Vagina (tissue), 2 donors: ENCODE data around the gene ZNF530. TPM values are rescaled to one million over a fixed set of nuclear protein-coding genes. Genes with fewer than 3 reads are reported as not detected.

ENCODE experiments used
- DNase-seq, 2 donors: peaks; one replicate each; pipeline ENCODE4 v3.0.0-alpha.2; 2017; ENCODE audit errors: extremely low spot score in 2 of 2
- H3K27ac ChIP-seq: fragments of 200-600 bp; sonication (generic); one replicate; pipeline ENCODE4 v1.5.1; 2019
- H3K27me3 ChIP-seq: fragments of 200-600 bp; sonication (generic); one replicate; pipeline ENCODE4 v1.5.1; 2019
- H3K36me3 ChIP-seq, 2 donors: fragments of 200-600 bp; sonication (generic); one replicate each; pipeline ENCODE4 v1.5.1; 2017 to 2019
- H3K4me1 ChIP-seq: fragments of 200-600 bp; sonication (generic); one replicate; pipeline ENCODE4 v1.5.1; 2019
- H3K4me3 ChIP-seq, 2 donors: fragments of 200-600 bp; sonication (generic); 1 replicate in 1 of 2; 2 replicates in 1 of 2; pipeline ENCODE4 v1.5.1; 2016 to 2019
- H3K9me3 ChIP-seq: fragments of 200-600 bp; sonication (generic); one replicate; pipeline ENCODE4 v1.5.1; 2019
- CTCF ChIP-seq, 3 experiments: fragments of 450-650 bp in 2 of 3; fragments of 200-600 bp in 1 of 3; sonication (generic) in 1 of 3; IDR thresholded peaks; one replicate each; pipeline ENCODE4 v1.5.1; 2017 to 2019; ENCODE audit warnings: antibody characterized with exemption in 3 of 3, mild to moderate bottlenecking in 2 of 3, moderate library complexity in 2 of 3
- POLR2A ChIP-seq, 2 donors: fragments of 450-650 bp; IDR thresholded peaks; one replicate each; pipeline ENCODE4 v1.6.1; 2017; ENCODE audit warnings: antibody characterized with exemption in 2 of 2, mild to moderate bottlenecking in 2 of 2, moderate library complexity in 2 of 2
- POLR2AphosphoS5 ChIP-seq, 2 donors: sonication (generic); formaldehyde crosslinking; IDR thresholded peaks; one replicate each; pipeline ENCODE4 v1.9.0; 2017; ENCODE audit warnings: antibody characterized with exemption in 2 of 2, mild to moderate bottlenecking in 2 of 2, low read depth in 1 of 2; ENCODE audit not compliant: insufficient read depth in 1 of 2
- intact Hi-C: fragments of 100-400 bp; cut with DNase I; formaldehyde crosslinking; loops from one replicate; pipeline ENCODE4 v1.15.1; 2023
- total RNA-seq: library from RNA; depleted of rRNA; stranded (reverse); fragments of >200 nt; gene quantifications from one replicate; pipeline ENCODE4 v1.2.3, GENCODE V29; 2016

The ZNF530 gene
- total RNA-seq, 1 donor from 2014 or later = 0.74 TPM

GRCh38 chr19:57578487-57579205 lies 21.0 kb upstream of the ZNF530 start, which contains the start of gene ZNF416:
Gene ZNF416 (minus strand): TSS chr19:57578911. CDS start chr19:57578704, 207 bp downstream.
- no peaks in the 10 kb centered on the region for H3K27me3 ChIP-seq
- intact Hi-C loops = no loop called here

DNA sequence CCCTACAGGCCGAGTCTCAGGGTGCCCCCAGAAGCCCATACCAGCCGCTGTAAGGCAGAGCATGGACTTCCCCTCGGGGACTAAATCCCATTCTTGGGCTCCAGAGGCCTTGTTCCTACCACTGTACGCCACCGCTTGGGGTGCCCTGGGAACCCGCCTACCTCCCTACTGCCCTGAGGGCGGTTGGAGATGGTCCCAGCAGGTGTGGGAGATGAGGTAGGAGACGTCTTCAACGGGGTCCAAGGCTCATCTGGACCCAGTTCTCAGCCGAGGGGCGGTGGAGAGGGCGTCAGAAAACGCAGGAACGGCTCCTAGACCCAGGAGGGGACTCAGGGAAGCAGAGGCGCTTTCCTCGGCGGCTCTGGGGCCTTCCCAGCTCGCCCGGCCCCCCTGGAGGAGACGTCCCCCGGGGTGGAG lies 16.6 kb upstream of the ZNF530 start:
- H3K4me1 ChIP-seq = peaks cover 11% of the 10 kb centered on the region
- no peak overlapping the region for H3K27ac ChIP-seq
- TF ChIP-seq POLR2A (IDR thresholded peaks at IDR 0.05) (no peak), POLR2AphosphoS5 (IDR thresholded peaks at IDR 0.05; ENCODE audit: insufficient read depth in 1 of 2, low read depth in 1 of 2) (no peak), CTCF (IDR thresholded peaks at IDR 0.05) (no peak)
- no peaks in the 10 kb centered on the region for H3K27me3 ChIP-seq
- peak overlapping the region; percentile 48 to 60 for H3K4me3 ChIP-seq
- peaks cover 8% of the 10 kb centered on the region for H3K9me3 ChIP-seq
- intact Hi-C loops = no loop called here
- H3K36me3 ChIP-seq = peaks cover 0 to 17% of the 10 kb centered on the region in 2 donors
- no peak for DNase-seq

More at GRCh38 chr19:57578487-57579205, 21.0 kb upstream of the ZNF530 start, which contains the start of gene ZNF416:
- Histone ChIP-seq H3K4me3 (peak within 1 kb of the TSS; percentile 78 to 82), H3K36me3 (peaks cover 6 to 37% of the 10 kb centered on the region in 2 donors), H3K27ac (peak within 1 kb of the TSS; percentile 66), H3K9me3 (peaks cover 37% of the 10 kb centered on the region), H3K4me1 (peaks cover 18% of the 10 kb centered on the region)
- TF ChIP-seq CTCF (IDR thresholded peaks at IDR 0.05) = peak in 2 of 3 experiments; percentile 10 to 29
- no peak for TF ChIP-seq POLR2A (IDR thresholded peaks at IDR 0.05)
- peak; percentile 67 to 98 for TF ChIP-seq POLR2AphosphoS5 (IDR thresholded peaks at IDR 0.05; ENCODE audit: insufficient read depth in 1 of 2, low read depth in 1 of 2)
- DNase-seq = peak in 1 of 2 donors; percentile 96

DNA sequence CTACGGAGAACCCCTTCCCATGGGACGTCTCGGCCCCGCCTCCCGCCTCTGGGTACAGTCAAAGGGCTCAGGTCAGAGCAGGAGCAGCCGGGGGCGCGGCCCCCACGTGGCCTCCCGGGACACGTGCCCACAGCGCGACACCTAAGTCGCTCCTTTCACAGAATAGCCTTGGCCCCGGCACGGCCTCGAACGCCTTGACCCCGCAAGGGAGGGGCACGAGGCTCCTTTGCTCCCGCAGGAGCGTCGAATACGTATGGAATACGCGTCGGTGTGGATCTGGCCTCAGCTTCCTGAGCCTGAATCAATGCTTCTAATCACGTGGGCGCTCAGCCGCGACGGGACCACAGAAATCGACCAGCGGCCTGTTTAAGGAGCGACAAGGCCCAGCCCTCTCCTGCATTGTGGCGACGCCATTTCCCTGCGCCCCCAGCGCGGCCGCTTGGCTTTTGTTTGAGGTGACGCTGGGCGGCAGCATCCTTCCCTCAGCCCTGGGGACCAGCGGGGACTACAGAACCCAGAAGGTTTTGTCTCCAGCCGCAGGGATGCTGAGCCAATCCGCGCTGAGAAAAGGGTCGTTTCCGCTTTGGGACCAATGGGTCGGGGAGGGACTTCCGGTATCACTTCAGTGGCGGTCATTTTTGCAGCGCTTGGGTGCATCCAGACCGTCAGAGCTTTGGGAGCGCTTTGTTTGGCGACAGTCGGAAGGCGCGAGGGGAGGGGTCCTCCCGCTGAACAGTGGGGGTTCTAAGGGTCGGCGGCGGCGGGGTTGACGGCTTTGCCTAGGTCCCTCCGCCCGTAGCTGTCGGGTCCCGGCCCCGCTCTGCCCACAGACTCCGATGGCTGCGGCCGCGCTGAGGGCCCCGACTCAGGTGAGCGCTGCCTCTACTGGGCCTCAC lies 15.9 kb upstream of the ZNF530 start, which contains the start of gene ZIK1:
ZIK1 (plus strand) TSS at position 625 of the 896 bp plus-strand sequence; CDS start at position 837, 212 bp downstream.
- intact Hi-C loops = no loop called here
- H3K4me1 ChIP-seq = peaks cover 8% of the 10 kb centered on the region
- TF ChIP-seq POLR2AphosphoS5 (IDR thresholded peaks at IDR 0.05; ENCODE audit: insufficient read depth in 1 of 2, low read depth in 1 of 2) (peak; percentile 56 to 82), POLR2A (IDR thresholded peaks at IDR 0.05) (no peak), CTCF (IDR thresholded peaks at IDR 0.05) (no peak)
- H3K27ac ChIP-seq = no peak within 1 kb of the TSS
- H3K9me3 ChIP-seq = peaks cover 14% of the 10 kb centered on the region
- peak within 1 kb of the TSS; percentile 48 to 60 for H3K4me3 ChIP-seq
- H3K36me3 ChIP-seq = peaks cover 0 to 24% of the 10 kb centered on the region in 2 donors
- DNase-seq = no peak
- no peaks in the 10 kb centered on the region for H3K27me3 ChIP-seq

DNA sequence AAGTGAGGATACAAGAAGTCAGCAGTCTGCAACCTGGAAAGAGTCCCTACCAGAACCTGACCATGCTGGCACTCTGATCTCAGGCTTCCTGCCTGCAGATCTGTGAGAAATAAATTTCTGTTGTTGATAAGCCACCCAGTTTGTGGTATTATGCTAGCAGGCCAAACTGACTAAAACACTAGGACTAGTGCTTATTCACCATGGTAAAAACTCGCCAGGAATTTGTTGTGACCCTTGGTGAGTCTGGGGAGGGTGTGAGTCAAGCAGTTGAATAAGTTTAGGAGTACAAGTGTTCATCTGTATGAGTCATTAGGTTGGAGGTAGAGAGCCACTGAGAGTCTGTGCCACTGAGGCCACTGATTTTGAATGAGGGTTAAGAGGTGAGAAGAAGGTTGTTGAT lies 12.2 kb upstream of the ZNF530 start:
- no peak for DNase-seq
- no peaks in the 10 kb centered on the region for H3K27me3 ChIP-seq
- peaks cover 8% of the 10 kb centered on the region for H3K4me1 ChIP-seq
- no peak overlapping the region for H3K4me3 ChIP-seq
- TF ChIP-seq POLR2A (IDR thresholded peaks at IDR 0.05) = no peak
- no peak for TF ChIP-seq CTCF (IDR thresholded peaks at IDR 0.05)
- TF ChIP-seq POLR2AphosphoS5 (IDR thresholded peaks at IDR 0.05; ENCODE audit: insufficient read depth in 1 of 2, low read depth in 1 of 2) = no peak
- peaks cover 46% of the 10 kb centered on the region for H3K9me3 ChIP-seq
- no peak overlapping the region for H3K27ac ChIP-seq
- intact Hi-C loops = no loop called here
- H3K36me3 ChIP-seq = peaks cover 0 to 58% of the 10 kb centered on the region in 2 donors
